Gastroesophageal sphincter (tissue), 3 donors: ENCODE measurements around the gene PCMT1.

ENCODE experiments used
- CTCF ChIP-seq, 4 experiments: fragments of 200-600 bp in 2 of 4; fragments of 450-650 bp in 2 of 4; sonication (generic) in 1 of 4; IDR thresholded peaks; one replicate each; pipeline ENCODE4 v1.5.1; 2017 to 2019; ENCODE audit warnings: antibody characterized with exemption in 4 of 4, mild to moderate bottlenecking in 2 of 4, moderate library complexity in 2 of 4
- EP300 ChIP-seq: sonication (generic); formaldehyde crosslinking; IDR thresholded peaks from one replicate; pipeline ENCODE4 v1.6.1; 2017; ENCODE audit warnings: antibody characterized with exemption, mild to moderate bottlenecking
- POLR2A ChIP-seq, 2 donors: fragments of 450-650 bp; IDR thresholded peaks; one replicate each; pipeline ENCODE4 v1.6.1; 2017; ENCODE audit warnings: antibody characterized with exemption in 2 of 2, mild to moderate bottlenecking in 2 of 2, moderate library complexity in 1 of 2
- POLR2AphosphoS5 ChIP-seq: sonication (generic); formaldehyde crosslinking; IDR thresholded peaks from one replicate; pipeline ENCODE4 v1.6.1; 2017; ENCODE audit warnings: antibody characterized with exemption

GRCh38 chr6:149823013-149823412 lies 73.5 kb downstream of the PCMT1 start:
- TF ChIP-seq POLR2AphosphoS5 = no peak
- TF ChIP-seq CTCF (IDR thresholded peaks at IDR 0.05) = no peak
- TF ChIP-seq POLR2A (IDR thresholded peaks at IDR 0.05) = no peak
- no peak for TF ChIP-seq EP300
